DND-41 (cell line): ENCODE data around the gene MACROD2.

Experiments used
- ATAC-seq: fragments of 200-7000 bp; cut with Tn5 transposase; 3 replicates; pipeline ENCODE4 v1.9.1; 2021; ENCODE audit warnings: low read depth; ENCODE audit not compliant: insufficient read depth
- DNase-seq: peaks from one replicate; pipeline ENCODE4 v3.0.0-alpha.2; 2020
- H2AFZ ChIP-seq: 2 replicates; pipeline ENCODE4 v1.6.0; 2012; ENCODE audit warnings: low read depth, low read length
- H3K27ac ChIP-seq: 2 replicates; pipeline ENCODE4 v1.5.1; 2012; ENCODE audit warnings: low read length, inconsistent platforms
- H3K27me3 ChIP-seq: fragments of 200-600 bp; sonication (generic); 2 replicates; pipeline ENCODE4 v1.6.0; 2012; ENCODE audit warnings: low read length, mild to moderate bottlenecking, inconsistent platforms; ENCODE audit not compliant: insufficient read depth, poor library complexity
- H3K36me3 ChIP-seq: 2 replicates; pipeline ENCODE4 v1.5.1; 2012; ENCODE audit warnings: low read length, inconsistent platforms; ENCODE audit not compliant: insufficient read depth
- H3K4me1 ChIP-seq: 2 replicates; pipeline ENCODE4 v1.5.1; 2012; ENCODE audit warnings: mild to moderate bottlenecking, low read length; ENCODE audit not compliant: insufficient read depth
- H3K4me2 ChIP-seq: 2 replicates; pipeline ENCODE4 v1.6.0; 2012; ENCODE audit warnings: mild to moderate bottlenecking, moderate library complexity, low read length, inconsistent platforms; ENCODE audit not compliant: insufficient read depth
- H3K4me3 ChIP-seq, 2 experiments: fragments of 200-600 bp in 1 of 2; shearing (Covaris generic) in 1 of 2; 2 replicates each; pipeline ENCODE4 v1.5.1; 2012 to 2016; ENCODE audit warnings: inconsistent platforms in 2 of 2, low read length in 2 of 2, mild to moderate bottlenecking in 2 of 2, low read depth in 1 of 2, moderate library complexity in 1 of 2
- H3K79me2 ChIP-seq: 2 replicates; pipeline ENCODE4 v1.6.0; 2012; ENCODE audit warnings: low read length, inconsistent platforms; ENCODE audit not compliant: insufficient read depth
- H3K9ac ChIP-seq: 2 replicates; pipeline ENCODE4 v1.6.0; 2012; ENCODE audit warnings: low read depth, mild to moderate bottlenecking, inconsistent platforms, low read length, moderate library complexity
- H3K9me3 ChIP-seq: 2 replicates; pipeline ENCODE4 v1.5.1; 2012; ENCODE audit warnings: low read length, moderate library complexity, mild to moderate bottlenecking, inconsistent platforms; ENCODE audit not compliant: insufficient read depth, severe bottlenecking
- H4K20me1 ChIP-seq: 2 replicates; pipeline ENCODE4 v1.6.0; 2012; ENCODE audit warnings: low read length; ENCODE audit not compliant: insufficient read depth
- EZH2 ChIP-seq: IDR thresholded peaks from 3 replicates; pipeline ENCODE4 v1.6.1; 2012; ENCODE audit warnings: borderline replicate concordance, low read depth, mild to moderate bottlenecking, moderate library complexity, low read length, inconsistent platforms; ENCODE audit not compliant: severe bottlenecking
- TF ChIP-seq, protein P1 (sequence below): IDR thresholded peaks from 2 replicates; pipeline ENCODE4 v1.5.1; 2012; ENCODE audit warnings: borderline replicate concordance, low read length, moderate library complexity, mild to moderate bottlenecking; ENCODE audit not compliant: poor library complexity, severe bottlenecking; ENCODE audit errors: extremely low read depth

Gene MACROD2

GRCh38 chr20:14631011-14631410 lies 635.7 kb downstream of the MACROD2 start:
- no peak overlapping the region for H3K4me3 ChIP-seq
- no peaks in the 10 kb centered on the region for H3K27me3 ChIP-seq
- H3K27ac ChIP-seq = no peak overlapping the region
- H3K4me2 ChIP-seq = no peak overlapping the region
- no peaks in the 10 kb centered on the region for H3K9me3 ChIP-seq
- H3K36me3 ChIP-seq = no peaks in the 10 kb centered on the region
- no peaks in the 10 kb centered on the region for H3K79me2 ChIP-seq
- ATAC-seq (no peak), DNase-seq (no peak)
- H2AFZ ChIP-seq = no peak overlapping the region
- H4K20me1 ChIP-seq = no peaks in the 10 kb centered on the region
- H3K4me1 ChIP-seq = no peaks in the 10 kb centered on the region
- TF ChIP-seq, protein P1, sequence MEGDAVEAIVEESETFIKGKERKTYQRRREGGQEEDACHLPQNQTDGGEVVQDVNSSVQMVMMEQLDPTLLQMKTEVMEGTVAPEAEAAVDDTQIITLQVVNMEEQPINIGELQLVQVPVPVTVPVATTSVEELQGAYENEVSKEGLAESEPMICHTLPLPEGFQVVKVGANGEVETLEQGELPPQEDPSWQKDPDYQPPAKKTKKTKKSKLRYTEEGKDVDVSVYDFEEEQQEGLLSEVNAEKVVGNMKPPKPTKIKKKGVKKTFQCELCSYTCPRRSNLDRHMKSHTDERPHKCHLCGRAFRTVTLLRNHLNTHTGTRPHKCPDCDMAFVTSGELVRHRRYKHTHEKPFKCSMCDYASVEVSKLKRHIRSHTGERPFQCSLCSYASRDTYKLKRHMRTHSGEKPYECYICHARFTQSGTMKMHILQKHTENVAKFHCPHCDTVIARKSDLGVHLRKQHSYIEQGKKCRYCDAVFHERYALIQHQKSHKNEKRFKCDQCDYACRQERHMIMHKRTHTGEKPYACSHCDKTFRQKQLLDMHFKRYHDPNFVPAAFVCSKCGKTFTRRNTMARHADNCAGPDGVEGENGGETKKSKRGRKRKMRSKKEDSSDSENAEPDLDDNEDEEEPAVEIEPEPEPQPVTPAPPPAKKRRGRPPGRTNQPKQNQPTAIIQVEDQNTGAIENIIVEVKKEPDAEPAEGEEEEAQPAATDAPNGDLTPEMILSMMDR = no peak
- no peak for TF ChIP-seq EZH2
- no peak overlapping the region for H3K9ac ChIP-seq

- H3K4me2 ChIP-seq = no peak overlapping the region
- no peak overlapping the region for H2AFZ ChIP-seq
- H3K36me3 ChIP-seq = no peaks in the 10 kb centered on the region
- no peak overlapping the region for H3K9ac ChIP-seq
- no peak for TF ChIP-seq EZH2
- TF ChIP-seq, protein P1 = no peak
- no peaks in the 10 kb centered on the region for H3K27me3 ChIP-seq
- ATAC-seq = no peak
- no peaks in the 10 kb centered on the region for H3K9me3 ChIP-seq
- no peaks in the 10 kb centered on the region for H3K79me2 ChIP-seq
- no peaks in the 10 kb centered on the region for H3K4me1 ChIP-seq
- H4K20me1 ChIP-seq = no peaks in the 10 kb centered on the region
- H3K4me3 ChIP-seq = no peak overlapping the region
- no peak for DNase-seq
- H3K27ac ChIP-seq = no peak overlapping the region
Observed at GRCh38 chr20:14632906-14633305, 637.6 kb downstream of the MACROD2 start.

- H3K27ac ChIP-seq = no peak overlapping the region
- H2AFZ ChIP-seq = no peak overlapping the region
- ATAC-seq = no peak
- no peaks in the 10 kb centered on the region for H4K20me1 ChIP-seq
- no peaks in the 10 kb centered on the region for H3K79me2 ChIP-seq
- H3K36me3 ChIP-seq = no peaks in the 10 kb centered on the region
- H3K4me1 ChIP-seq = no peaks in the 10 kb centered on the region
- DNase-seq = no peak
- H3K27me3 ChIP-seq = no peaks in the 10 kb centered on the region
- H3K9me3 ChIP-seq = no peaks in the 10 kb centered on the region
- H3K4me2 ChIP-seq = no peak overlapping the region
- no peak overlapping the region for H3K9ac ChIP-seq
- TF ChIP-seq, protein P1 = no peak
- TF ChIP-seq EZH2 = no peak
- no peak overlapping the region for H3K4me3 ChIP-seq
Observed at GRCh38 chr20:14633507-14633906, 638.2 kb downstream of the MACROD2 start.

DNA sequence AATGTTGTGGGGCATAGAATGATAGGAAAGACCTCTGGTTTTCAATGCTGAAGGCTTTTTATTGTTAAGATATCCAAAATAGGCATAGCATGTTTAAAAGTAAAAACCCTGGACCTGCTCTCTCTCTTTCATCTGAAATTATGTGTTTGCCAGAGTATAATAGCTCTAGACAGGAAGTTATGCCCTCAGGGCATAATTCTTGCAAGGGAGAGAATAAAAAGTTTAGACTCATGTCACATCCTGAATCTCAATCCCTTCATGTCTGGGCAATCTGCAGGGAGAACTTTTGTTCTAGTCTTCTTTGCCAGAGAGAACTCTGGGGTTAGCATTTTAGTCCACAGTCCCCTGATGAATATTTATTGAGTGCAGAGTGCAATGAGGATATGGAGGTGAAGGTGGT lies 639.3 kb downstream of the MACROD2 start:
- Histone ChIP-seq H3K4me2 (no peak overlapping the region), H3K36me3 (no peaks in the 10 kb centered on the region), H3K9me3 (no peaks in the 10 kb centered on the region), H3K9ac (no peak overlapping the region), H3K4me1 (no peaks in the 10 kb centered on the region), H3K27ac (no peak overlapping the region), H2AFZ (no peak overlapping the region), H3K4me3 (no peak overlapping the region), H4K20me1 (no peaks in the 10 kb centered on the region), H3K79me2 (no peaks in the 10 kb centered on the region), H3K27me3 (no peaks in the 10 kb centered on the region)
- DNase-seq = no peak
- TF ChIP-seq, protein P1 = no peak
- TF ChIP-seq EZH2 = no peak
- ATAC-seq = no peak
